GM23248 (cell line): ENCODE results near the gene ARAP3.

Experiments
- EZH2 ChIP-seq: fragments of 200-600 bp; sonication (generic); IDR thresholded peaks from 2 replicates; pipeline ENCODE4 v1.6.1; 2018; ENCODE audit warnings: antibody characterized with exemption, mild to moderate bottlenecking; ENCODE audit not compliant: insufficient read depth, poor library complexity, severe bottlenecking
- EZH2phosphoT487 ChIP-seq: fragments of 200-600 bp; sonication (generic); IDR thresholded peaks from 2 replicates; pipeline ENCODE4 v1.6.1; 2018; ENCODE audit warnings: antibody characterized with exemption, moderate library complexity, mild to moderate bottlenecking, low read depth; ENCODE audit not compliant: insufficient read depth

- TF ChIP-seq EZH2 (no peak), EZH2phosphoT487 (no peak)
Measured at GRCh38 chr5:141651728-141652105, 30.3 kb downstream of the ARAP3 start.
